Nephron progenitor cell (in vitro differentiated cells): Measurements from ENCODE around the gene LZTFL1.

Experiments
- DNase-seq: peaks from one replicate; pipeline ENCODE4 v3.0.0; 2021
- H3K27ac Mint-ChIP-seq: 2 replicates; pipeline ENCODE4 v1.8.0; 2021; ENCODE audit warnings: mild to moderate bottlenecking, moderate library complexity, mixed read lengths
- H3K27me3 Mint-ChIP-seq: 2 replicates; pipeline ENCODE4 v1.8.0; 2021; ENCODE audit warnings: mild to moderate bottlenecking, low read depth, mixed read lengths; ENCODE audit not compliant: poor library complexity
- H3K36me3 Mint-ChIP-seq: 2 replicates; pipeline ENCODE4 v1.8.0; 2021; ENCODE audit warnings: low read depth, mixed read lengths
- H3K4me1 Mint-ChIP-seq: 2 replicates; pipeline ENCODE4 v1.8.0; 2021; ENCODE audit warnings: mixed read lengths
- H3K4me3 Mint-ChIP-seq: 2 replicates; pipeline ENCODE4 v1.8.0; 2021; ENCODE audit warnings: mild to moderate bottlenecking, moderate library complexity, mixed read lengths
- H3K9me3 Mint-ChIP-seq: 2 replicates; pipeline ENCODE4 v1.8.0; 2021; ENCODE audit warnings: mild to moderate bottlenecking, moderate library complexity, mixed read lengths
- TF ChIP-seq, protein P1 (sequence below): fragments of 200-600 bp; sonication (generic); IDR thresholded peaks from 2 replicates; pipeline ENCODE4 v1.5.0; 2021; ENCODE audit warnings: antibody characterized with exemption

LZTFL1 gene

DNA sequence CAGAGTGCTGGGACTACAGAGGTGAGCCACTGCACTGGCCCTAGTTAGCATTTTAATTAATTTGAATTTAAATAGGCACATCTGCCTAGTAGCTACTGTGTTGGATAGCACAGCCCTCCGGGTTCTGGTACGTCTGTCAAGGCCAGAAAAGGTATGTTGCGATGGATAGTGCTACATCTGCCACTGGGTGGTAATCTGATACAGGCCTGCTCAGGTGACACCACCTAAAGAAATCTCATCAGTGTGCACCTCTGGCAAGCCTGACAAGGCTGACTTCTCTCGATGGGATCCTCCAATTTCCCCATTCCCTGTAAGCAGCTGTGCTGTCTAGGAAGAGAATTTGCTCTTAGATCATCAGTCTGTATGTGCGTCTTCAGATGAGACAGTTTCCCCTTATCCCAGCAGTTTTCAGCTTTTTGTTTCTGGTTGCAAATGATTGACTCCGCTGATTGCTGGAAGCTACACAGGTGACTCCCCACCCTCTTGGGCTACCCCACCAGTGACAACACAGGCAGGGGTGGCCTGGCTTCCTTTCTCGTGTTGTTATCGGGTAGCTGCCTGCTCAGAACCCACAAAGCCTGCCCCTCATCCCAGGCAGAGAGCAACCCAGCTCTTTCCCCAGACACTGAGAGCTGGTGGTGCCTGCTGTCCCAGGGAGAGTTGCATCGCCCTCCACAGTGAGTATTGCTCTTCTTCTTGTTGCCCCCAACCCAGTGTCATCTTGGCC, 44.2 kb upstream of the LZTFL1 start, which contains the start of gene CCR9:
Gene CCR9 (plus strand): TSS at position 565 of the 727 bp plus-strand sequence. CDS start 8,391 bp downstream, outside the sequence.
- H3K27ac Mint-ChIP-seq = peak within 1 kb of the TSS; percentile 25
- H3K27me3 Mint-ChIP-seq = peaks cover 3% of the 10 kb centered on the region
- TF ChIP-seq, protein P1, sequence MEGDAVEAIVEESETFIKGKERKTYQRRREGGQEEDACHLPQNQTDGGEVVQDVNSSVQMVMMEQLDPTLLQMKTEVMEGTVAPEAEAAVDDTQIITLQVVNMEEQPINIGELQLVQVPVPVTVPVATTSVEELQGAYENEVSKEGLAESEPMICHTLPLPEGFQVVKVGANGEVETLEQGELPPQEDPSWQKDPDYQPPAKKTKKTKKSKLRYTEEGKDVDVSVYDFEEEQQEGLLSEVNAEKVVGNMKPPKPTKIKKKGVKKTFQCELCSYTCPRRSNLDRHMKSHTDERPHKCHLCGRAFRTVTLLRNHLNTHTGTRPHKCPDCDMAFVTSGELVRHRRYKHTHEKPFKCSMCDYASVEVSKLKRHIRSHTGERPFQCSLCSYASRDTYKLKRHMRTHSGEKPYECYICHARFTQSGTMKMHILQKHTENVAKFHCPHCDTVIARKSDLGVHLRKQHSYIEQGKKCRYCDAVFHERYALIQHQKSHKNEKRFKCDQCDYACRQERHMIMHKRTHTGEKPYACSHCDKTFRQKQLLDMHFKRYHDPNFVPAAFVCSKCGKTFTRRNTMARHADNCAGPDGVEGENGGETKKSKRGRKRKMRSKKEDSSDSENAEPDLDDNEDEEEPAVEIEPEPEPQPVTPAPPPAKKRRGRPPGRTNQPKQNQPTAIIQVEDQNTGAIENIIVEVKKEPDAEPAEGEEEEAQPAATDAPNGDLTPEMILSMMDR = no peak

DNA sequence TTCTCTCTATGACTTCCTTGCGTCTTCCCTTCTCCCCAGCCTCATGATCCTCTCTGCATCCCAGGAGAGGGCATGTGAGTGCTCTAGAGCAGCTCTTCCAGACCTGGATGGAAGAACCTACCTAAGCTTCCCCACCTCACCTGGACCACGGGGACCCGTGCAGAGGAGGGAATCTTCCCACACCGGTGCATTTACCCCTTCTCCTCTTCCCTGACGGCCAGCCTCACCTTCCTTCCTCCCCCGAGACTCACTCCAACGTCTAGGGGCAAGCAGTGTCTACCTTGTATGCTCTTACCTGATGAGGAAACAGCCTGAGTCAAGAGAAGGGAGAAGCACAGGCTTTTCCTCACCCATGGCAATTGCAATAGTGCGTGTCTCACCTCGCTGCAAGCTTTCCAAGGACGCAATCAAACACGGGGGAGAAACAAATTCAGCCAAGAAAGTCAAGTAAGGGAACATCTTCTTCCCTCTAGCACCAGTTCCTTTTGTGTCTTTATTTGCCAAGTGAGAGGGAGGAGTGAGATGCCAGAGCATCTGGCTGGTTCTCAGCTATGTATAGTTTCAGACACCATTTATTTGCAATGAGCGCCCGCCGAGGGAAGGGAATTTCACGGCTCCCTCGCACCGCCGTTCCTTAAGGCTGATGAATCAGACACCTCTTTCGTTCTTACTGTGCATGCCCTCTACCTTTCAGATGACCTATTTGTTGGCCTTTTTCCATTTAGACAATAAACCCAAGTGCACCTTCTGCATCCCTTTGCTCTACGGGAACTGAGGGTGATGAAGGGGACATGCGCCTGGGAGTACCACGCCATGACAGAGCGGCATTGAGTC, 42.7 kb upstream of the LZTFL1 start:
- Mint-ChIP-seq H3K4me1 (peaks cover 10% of the 10 kb centered on the region), H3K27ac (no peak overlapping the region), H3K27me3 (peaks cover 5% of the 10 kb centered on the region), H3K36me3 (no peaks in the 10 kb centered on the region), H3K4me3 (no peak overlapping the region), H3K9me3 (no peaks in the 10 kb centered on the region)
- DNase-seq = no peak
- TF ChIP-seq, protein P1 = no peak

More for the DNA sequence above, 44.2 kb upstream of the LZTFL1 start, which contains the start of gene CCR9:
- no peak for DNase-seq
- H3K4me1 Mint-ChIP-seq = peaks cover 5% of the 10 kb centered on the region
- H3K4me3 Mint-ChIP-seq = no peak within 1 kb of the TSS
- no peaks in the 10 kb centered on the region for H3K36me3 Mint-ChIP-seq
- no peaks in the 10 kb centered on the region for H3K9me3 Mint-ChIP-seq

DNA sequence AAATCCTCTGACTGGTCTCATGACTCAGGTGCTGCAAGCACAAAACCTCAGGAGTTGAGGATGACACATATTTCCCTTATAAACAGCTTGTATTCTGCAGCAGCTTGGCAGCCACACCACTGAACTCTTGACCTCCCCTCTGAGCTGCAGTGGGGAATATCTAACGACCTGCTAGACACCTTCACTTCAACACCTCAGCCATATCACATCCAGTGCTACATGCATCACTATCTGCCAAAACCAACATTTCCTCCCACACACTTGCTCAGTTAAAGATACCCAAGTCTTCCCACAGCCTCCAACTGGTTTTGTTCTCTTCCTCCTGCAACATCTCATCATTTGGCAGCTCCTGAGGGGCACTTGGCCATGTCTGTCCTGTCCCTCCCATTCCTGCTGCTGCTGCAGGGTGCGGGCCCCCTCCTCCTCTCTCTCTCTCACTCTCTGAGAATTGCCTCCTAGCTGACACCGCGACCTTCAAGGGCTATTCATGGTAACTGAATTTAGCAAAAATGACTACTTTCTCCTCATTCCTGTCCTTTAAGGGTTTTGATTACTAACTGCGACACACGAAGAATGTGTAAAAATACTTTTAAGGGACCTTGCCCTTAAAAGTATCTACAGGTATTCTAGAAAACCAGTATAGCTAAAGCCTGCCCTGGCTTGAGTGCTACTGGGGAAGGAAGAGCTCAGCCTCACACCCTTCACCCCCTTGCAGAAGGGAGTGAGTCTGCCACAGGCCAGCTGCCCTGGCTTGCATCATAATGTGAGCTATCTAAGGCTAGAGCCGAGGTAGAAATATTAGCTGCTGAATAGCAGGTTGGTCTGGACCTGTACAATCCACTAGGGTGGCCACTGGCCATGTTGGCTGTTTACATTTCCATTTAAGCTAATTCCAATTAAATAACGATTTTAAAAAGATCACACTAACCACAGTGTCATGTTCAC, 39.4 kb upstream of the LZTFL1 start:
- DNase-seq = no peak
- no peak overlapping the region for H3K4me3 Mint-ChIP-seq
- peaks cover 10% of the 10 kb centered on the region for H3K4me1 Mint-ChIP-seq
- TF ChIP-seq, protein P1 = no peak
- no peaks in the 10 kb centered on the region for H3K36me3 Mint-ChIP-seq
- H3K9me3 Mint-ChIP-seq = no peaks in the 10 kb centered on the region
- peak overlapping the region; percentile 2 for H3K27ac Mint-ChIP-seq
- H3K27me3 Mint-ChIP-seq = peaks cover 5% of the 10 kb centered on the region

DNA sequence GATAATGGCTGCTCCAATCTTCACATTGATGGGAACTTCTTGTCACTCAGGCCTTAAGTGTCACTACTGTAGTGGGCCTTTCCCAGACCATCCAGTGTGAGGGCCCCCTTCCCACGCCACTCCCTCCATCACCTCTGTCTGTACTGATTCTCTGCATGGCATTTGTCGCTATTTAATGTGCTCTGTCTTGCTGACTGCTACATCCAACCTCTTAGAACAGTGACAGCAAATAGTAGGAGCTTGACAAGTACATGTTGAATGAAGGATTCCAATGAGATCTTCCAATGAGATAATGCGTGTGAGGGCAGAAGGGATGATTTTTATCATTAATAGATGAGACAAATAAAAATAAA, 38.8 kb upstream of the LZTFL1 start:
- DNase-seq = no peak
- H3K27ac Mint-ChIP-seq = no peak overlapping the region
- H3K9me3 Mint-ChIP-seq = no peaks in the 10 kb centered on the region

DNA sequence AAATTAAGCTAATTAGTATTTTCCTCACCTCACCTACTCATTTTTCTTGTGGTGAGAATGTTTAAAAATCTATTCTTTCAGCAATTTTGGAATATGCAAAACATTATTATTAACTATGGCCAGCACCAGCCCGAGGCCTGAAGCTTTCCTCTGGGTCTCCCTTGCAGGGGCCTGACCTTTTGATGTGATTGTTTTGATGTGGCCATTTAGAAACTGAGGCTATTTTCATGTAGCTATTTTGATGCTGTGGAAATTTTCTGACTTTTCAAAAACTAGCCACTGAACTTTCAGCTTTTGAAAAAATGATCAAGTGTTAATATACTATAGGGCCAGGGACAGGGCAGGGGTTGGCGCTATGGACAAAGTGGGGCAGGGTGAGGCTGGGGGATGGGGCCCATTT, 36.2 kb upstream of the LZTFL1 start:
- Mint-ChIP-seq H3K4me3 (no peak overlapping the region), H3K36me3 (no peaks in the 10 kb centered on the region), H3K9me3 (peaks cover 4% of the 10 kb centered on the region), H3K4me1 (peaks cover 10% of the 10 kb centered on the region), H3K27me3 (peaks cover 9% of the 10 kb centered on the region), H3K27ac (no peak overlapping the region)
- TF ChIP-seq, protein P1 = no peak
- no peak for DNase-seq

More for the DNA sequence above, 38.8 kb upstream of the LZTFL1 start:
- Mint-ChIP-seq H3K27me3 (peaks cover 5% of the 10 kb centered on the region), H3K4me3 (no peak overlapping the region), H3K4me1 (peaks cover 10% of the 10 kb centered on the region), H3K36me3 (no peaks in the 10 kb centered on the region)
- TF ChIP-seq, protein P1 = no peak
